Gastroesophageal sphincter (tissue), 4 donors: ENCODE results near the gene DEGS1. TPM values are rescaled to one million over a fixed set of nuclear protein-coding genes. Genes with fewer than 3 reads are reported as not detected.

Source experiments
- ATAC-seq: fragments of 150-250 bp; one replicate; pipeline ENCODE4 v1.9.1; 2016; ENCODE audit warnings: mild to moderate bottlenecking, moderate library complexity
- H3K27ac ChIP-seq, 4 donors: fragments of 200-600 bp; sonication (generic) in 3 of 4; 1 replicate in 3 of 4; 2 replicates in 1 of 4; pipeline ENCODE4 v1.5.1; 2016 to 2019
- H3K27me3 ChIP-seq: fragments of 200-600 bp; sonication (generic); one replicate; pipeline ENCODE4 v1.5.1; 2019
- H3K36me3 ChIP-seq, 2 donors: fragments of 200-600 bp; sonication (generic); one replicate each; pipeline ENCODE4 v1.5.1; 2019; ENCODE audit warnings: control low read depth in 1 of 2
- H3K4me1 ChIP-seq, 3 donors: fragments of 200-600 bp; sonication (generic); 1 replicate in 2 of 3; 2 replicates in 1 of 3; pipeline ENCODE4 v1.5.1; 2016 to 2019; ENCODE audit warnings: control low read depth in 2 of 3
- H3K4me3 ChIP-seq, 2 donors: fragments of 200-600 bp; sonication (generic); one replicate each; pipeline ENCODE4 v1.5.1; 2019; ENCODE audit warnings: mild to moderate bottlenecking in 1 of 2, moderate library complexity in 1 of 2
- H3K9me3 ChIP-seq, 3 donors: fragments of 200-600 bp; sonication (generic); one replicate each; pipeline ENCODE4 v1.5.1; 2017 to 2019; ENCODE audit warnings: control low read depth in 2 of 3
- CTCF ChIP-seq, 4 experiments: fragments of 200-600 bp in 2 of 4; fragments of 450-650 bp in 2 of 4; sonication (generic) in 1 of 4; IDR thresholded peaks; one replicate each; pipeline ENCODE4 v1.5.1; 2017 to 2019; ENCODE audit warnings: antibody characterized with exemption in 4 of 4, mild to moderate bottlenecking in 2 of 4, moderate library complexity in 2 of 4
- EP300 ChIP-seq: sonication (generic); formaldehyde crosslinking; IDR thresholded peaks from one replicate; pipeline ENCODE4 v1.6.1; 2017; ENCODE audit warnings: antibody characterized with exemption, mild to moderate bottlenecking
- POLR2A ChIP-seq, 2 donors: fragments of 450-650 bp; IDR thresholded peaks; one replicate each; pipeline ENCODE4 v1.6.1; 2017; ENCODE audit warnings: antibody characterized with exemption in 2 of 2, mild to moderate bottlenecking in 2 of 2, moderate library complexity in 1 of 2
- POLR2AphosphoS5 ChIP-seq: sonication (generic); formaldehyde crosslinking; IDR thresholded peaks from one replicate; pipeline ENCODE4 v1.6.1; 2017; ENCODE audit warnings: antibody characterized with exemption
- WGBS, 2 donors: methylation state at CpG; one replicate each; pipeline ENCODE4 v1.1.5; 2018; ENCODE audit warnings: low coverage in 1 of 2; 5-methylcytosine and 5-hydroxymethylcytosine counted together
- total RNA-seq, 4 donors: library from RNA; depleted of rRNA; stranded (reverse); fragments of >200 nt; gene quantifications; one replicate each; pipeline ENCODE4 v1.1.0, GENCODE V29; 2016

DEGS1 gene
- total RNA-seq, 4 donors from 2014 or later, result 118 to 150 (median 138) TPM

- Histone ChIP-seq H3K9me3 (no peaks in the 10 kb centered on the region), H3K4me3 (no peak overlapping the region), H3K36me3 (peaks cover 3 to 59% of the 10 kb centered on the region in 2 donors), H3K27ac (peak overlapping the region in 1 of 4 donors; percentile 2), H3K27me3 (no peaks in the 10 kb centered on the region), H3K4me1 (peaks cover 0 to 48% (median 0%) of the 10 kb centered on the region in 3 donors)
- 25 to 56% methylated on average over 3 to 5 of the region's 5 CpGs for WGBS, 2 donors
- TF ChIP-seq POLR2A (IDR thresholded peaks at IDR 0.05), result no peak
- no peak for ATAC-seq
Measured at GRCh38 chr1:224192082-224192788, 9.2 kb downstream of the DEGS1 start.

- TF ChIP-seq POLR2A (IDR thresholded peaks at IDR 0.05), result no peak
- no peak for TF ChIP-seq EP300
- TF ChIP-seq CTCF (IDR thresholded peaks at IDR 0.05), result no peak
- TF ChIP-seq POLR2AphosphoS5, result no peak
- WGBS, 2 donors, result 86 to 89% methylated on average over 6 to 8 of the region's 8 CpGs
- H3K27me3 ChIP-seq, result no peaks in the 10 kb centered on the region
- peaks cover 3 to 59% of the 10 kb centered on the region in 2 donors for H3K36me3 ChIP-seq
- peaks cover 0 to 44% (median 0%) of the 10 kb centered on the region in 3 donors for H3K4me1 ChIP-seq
- no peak overlapping the region for H3K4me3 ChIP-seq
- no peak for ATAC-seq
- no peak overlapping the region for H3K27ac ChIP-seq
- no peaks in the 10 kb centered on the region for H3K9me3 ChIP-seq
Measured at GRCh38 chr1:224193319-224193966, 10.4 kb downstream of the DEGS1 start.

- Histone ChIP-seq H3K4me3 (no peak overlapping the region), H3K27ac (no peak overlapping the region), H3K4me1 (peaks cover 0 to 24% (median 0%) of the 10 kb centered on the region in 3 donors), H3K27me3 (no peaks in the 10 kb centered on the region), H3K36me3 (peaks cover 3 to 34% of the 10 kb centered on the region in 2 donors), H3K9me3 (no peaks in the 10 kb centered on the region)
- 44 to 59% methylated on average over 3 to 5 of the region's 5 CpGs for WGBS, 2 donors
- TF ChIP-seq CTCF (IDR thresholded peaks at IDR 0.05) (no peak), EP300 (no peak), POLR2A (IDR thresholded peaks at IDR 0.05) (no peak)
- ATAC-seq, result no peak
Measured at GRCh38 chr1:224196813-224197600, 14.0 kb downstream of the DEGS1 start.

GRCh38 chr1:224198572-224198971 is 15.5 kb downstream of the DEGS1 start:
- H3K4me3 ChIP-seq, result no peak overlapping the region
- no peak for TF ChIP-seq POLR2A (IDR thresholded peaks at IDR 0.05)
- TF ChIP-seq POLR2AphosphoS5, result no peak
- no peak for TF ChIP-seq EP300
- no peak for TF ChIP-seq CTCF (IDR thresholded peaks at IDR 0.05)
- WGBS, 2 donors, result 81 to 94% methylated on average over 3 to 4 of the region's 4 CpGs
- H3K4me1 ChIP-seq, result peaks cover 0 to 23% (median 0%) of the 10 kb centered on the region in 3 donors
- ATAC-seq, result no peak
- H3K9me3 ChIP-seq, result no peaks in the 10 kb centered on the region
- no peak overlapping the region for H3K27ac ChIP-seq
- no peaks in the 10 kb centered on the region for H3K27me3 ChIP-seq
- H3K36me3 ChIP-seq, result peaks cover 0 to 19% of the 10 kb centered on the region in 2 donors

- TF ChIP-seq EP300 (no peak), POLR2A (IDR thresholded peaks at IDR 0.05) (no peak), CTCF (IDR thresholded peaks at IDR 0.05) (no peak), POLR2AphosphoS5 (no peak)
- H3K4me1 ChIP-seq, result peaks cover 0 to 34% (median 2%) of the 10 kb centered on the region in 3 donors
- H3K9me3 ChIP-seq, result no peaks in the 10 kb centered on the region
- ATAC-seq, result no peak
- WGBS, 2 donors, result 80 to 81% methylated on average over 1 to 2 of the region's 2 CpGs
- no peak overlapping the region for H3K27ac ChIP-seq
- peaks cover 0 to 8% of the 10 kb centered on the region in 2 donors for H3K36me3 ChIP-seq
- no peak overlapping the region for H3K4me3 ChIP-seq
- no peaks in the 10 kb centered on the region for H3K27me3 ChIP-seq
Measured at GRCh38 chr1:224199679-224200078, 16.6 kb downstream of the DEGS1 start.
